ENCODE results near the gene SERPIND1.

DNA sequence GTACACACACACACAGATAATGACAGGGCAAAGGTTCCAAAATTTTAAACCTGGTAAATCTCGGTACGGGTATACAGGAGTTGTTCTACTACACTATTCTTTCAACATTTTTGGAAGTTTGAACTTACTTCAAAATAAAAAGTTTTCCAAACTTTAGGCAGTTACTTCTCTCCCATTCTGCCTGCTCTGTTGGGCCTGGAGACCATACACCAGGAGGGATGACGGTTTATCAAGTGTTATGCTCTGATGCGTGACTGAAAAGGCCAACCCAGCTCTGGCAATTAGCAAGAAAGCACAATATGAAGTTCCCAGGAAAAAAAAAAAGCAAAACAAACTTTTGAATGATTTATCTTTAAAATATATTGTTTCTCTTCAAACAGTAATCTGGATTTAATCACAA lies 969 bp downstream of the SERPIND1 start:
- TF ChIP-seq POLR2AphosphoS5 (IDR thresholded peaks at IDR 0.05) (no peak), POLR2A (IDR thresholded peaks at IDR 0.05) (no peak)
